ENCODE measurements around the gene FOSB. TPM values are rescaled to one million over a fixed set of nuclear protein-coding genes. Genes with fewer than 3 reads are reported as not detected.

FOSB gene
- total and polyA plus RNA-seq, 2 experiments from 2014 or later = 0.55 to 1.9 TPM

GRCh38 chr19:45494261-45494916 is 26.6 kb downstream of the FOSB start (continued):
- no peak for TF ChIP-seq ZNF462 (CRISPR knock-in tag; IDR thresholded peaks at IDR 0.05)
- TF ChIP-seq ZNF114 (CRISPR knock-in tag; IDR thresholded peaks at IDR 0.05) = no peak

- H3K27me3 ChIP-seq (ENCODE audit: insufficient read depth) = peaks cover 15% of the 10 kb centered on the region; the same call in 1 of the 2 replicates
- no peaks in the 10 kb centered on the region for H3K9me2 ChIP-seq (ENCODE audit: insufficient read depth)
- H3K9me3 Mint-ChIP-seq = no peaks in the 10 kb centered on the region; the same call in 2 of the 3 replicates
- no peak for ATAC-seq
- no peak overlapping the region for H2AFZ ChIP-seq
- no peaks in the 10 kb centered on the region for H3K36me3 ChIP-seq (ENCODE audit: insufficient read depth)
- peaks cover 17% of the 10 kb centered on the region for H3F3A ChIP-seq (replicated peaks; ENCODE audit: low read depth)
- TF ChIP-seq ZNF114 (CRISPR knock-in tag; IDR thresholded peaks at IDR 0.05) (no peak), JUNB (IDR thresholded peaks at IDR 0.05; ENCODE audit: unreplicated experiment) (no peak), CTCF (conservative IDR thresholded peaks at IDR 0.05; ENCODE audit: low read depth in 2 of 2) (no peak), REST (IDR thresholded peaks at IDR 0.05; ENCODE audit: unreplicated experiment) (no peak), NANOG (IDR thresholded peaks at IDR 0.05; ENCODE audit: borderline replicate concordance) (no peak), STAT1 (IDR thresholded peaks at IDR 0.05; ENCODE audit: unreplicated experiment) (no peak), EZH2 (IDR thresholded peaks at IDR 0.05; ENCODE audit: low read depth, unreplicated experiment) (no peak), EZH2phosphoT487 (IDR thresholded peaks at IDR 0.05; ENCODE audit: unreplicated experiment) (no peak)
- H3K4me2 ChIP-seq = no peak overlapping the region
- DNase-seq (ENCODE audit: low spot score) = no peak
- peaks cover 4% of the 10 kb centered on the region; the same call in 1 of the 3 replicates for H3K36me3 Mint-ChIP-seq (ENCODE audit: low read depth)
- peaks cover 36% of the 10 kb centered on the region for H3K4me1 Mint-ChIP-seq
- no peak overlapping the region for H3K27ac ChIP-seq (ENCODE audit: low read depth)
- H3K27me3 Mint-ChIP-seq (ENCODE audit: insufficient read depth, low read depth, poor library complexity) = peaks cover 36% of the 10 kb centered on the region
- no peaks in the 10 kb centered on the region for H3K79me2 ChIP-seq (replicated peaks; ENCODE audit: insufficient read depth)
- peak overlapping the region; percentile 71; the same call in 1 of the 3 replicates for H3K4me3 Mint-ChIP-seq
- no peak overlapping the region for H3K27ac Mint-ChIP-seq
- peaks cover 2% of the 10 kb centered on the region; the same call in 1 of the 2 replicates for H4K20me1 ChIP-seq (replicated peaks; ENCODE audit: insufficient read depth)
- no peak overlapping the region for H3K4me3 ChIP-seq
- H3K4me1 ChIP-seq (ENCODE audit: insufficient read depth) = peaks cover 17% of the 10 kb centered on the region; the same call in 1 of the 2 replicates
Observed at GRCh38 chr19:45495178-45495577, 27.4 kb downstream of the FOSB start.

Measured in GM23338 (cell line).